ENCODE results near the gene FCN1. TPM values are rescaled to one million over a fixed set of nuclear protein-coding genes. Genes with fewer than 3 reads are reported as not detected.

FCN1 gene
- total and polyA plus RNA-seq, 2 of the 8 experiments (the other 6 are each of a cell fraction or from before 2014, with no cell fraction given): not detected

GRCh38 chr9:134860510-134860909, 57.2 kb downstream of the FCN1 start:
- Histone ChIP-seq H3K18ac (ENCODE audit: extremely low read depth, low read length) (no peak overlapping the region), H3K23ac (ENCODE audit: insufficient read length) (no peak overlapping the region), H3K9ac (replicated peaks in 1 of 4; ENCODE audit: extremely low read depth in 1 of 4, low read depth in 3 of 4, low read length in 3 of 4) (no peak overlapping the region), H4K8ac (ENCODE audit: extremely low read depth, insufficient read depth, low read length) (no peak overlapping the region), H4K91ac (replicated peaks; ENCODE audit: insufficient read length, low read length) (no peak overlapping the region), H2AFZ (ENCODE audit: low read length) (no peak overlapping the region), H2BK120ac (replicated peaks; ENCODE audit: low read depth, low read length) (no peak overlapping the region), H3K36me3 (ENCODE audit: control insufficient read depth in 2 of 4, insufficient read depth in 4 of 4, low read length in 3 of 4) (no peaks in the 10 kb centered on the region; a peak in 1 of 8 replicates), H3K56ac (replicated peaks; ENCODE audit: insufficient read length, low read depth, low read length) (no peak overlapping the region), H3K79me1 (ENCODE audit: low read depth, low read length) (no peaks in the 10 kb centered on the region), H3K23me2 (ENCODE audit: low read depth, low read length) (no peaks in the 10 kb centered on the region), H2BK20ac (ENCODE audit: low read length) (no peak overlapping the region), H4K20me1 (replicated peaks in 1 of 2; ENCODE audit: control insufficient read depth in 1 of 2, insufficient read depth in 2 of 2, low read length in 2 of 2) (no peaks in the 10 kb centered on the region), H3K9me3 (ENCODE audit: insufficient read depth in 2 of 2, low read depth in 1 of 2, low read length in 1 of 2) (peaks cover 0 to 4% of the 10 kb centered on the region in 2 experiments; a peak in 2 of 4 replicates), H4K5ac (ENCODE audit: insufficient read length, low read depth, low read length) (no peak overlapping the region), H2BK15ac (ENCODE audit: low read length) (no peak overlapping the region), H2BK12ac (ENCODE audit: low read depth, low read length) (no peak overlapping the region), H2BK5ac (ENCODE audit: low read depth, low read length) (no peak overlapping the region), H3K14ac (ENCODE audit: insufficient read length) (no peak overlapping the region), H3K27ac (ENCODE audit: low read depth, low read length) (no peak overlapping the region), H2AK5ac (ENCODE audit: low read depth, low read length) (no peak overlapping the region), H3K4me1 (replicated peaks in 1 of 4; ENCODE audit: control insufficient read depth in 3 of 4, insufficient read depth in 4 of 4, low read length in 3 of 4) (no peaks in the 10 kb centered on the region), H3K4ac (replicated peaks; ENCODE audit: insufficient read length, low read depth, low read length) (no peak overlapping the region), H3K79me2 (ENCODE audit: control insufficient read depth in 1 of 2, insufficient read depth in 2 of 2, low read length in 2 of 2) (no peaks in the 10 kb centered on the region), H3K27me3 (replicated peaks in 1 of 4; ENCODE audit: control insufficient read depth in 3 of 4, extremely low read depth in 1 of 4, insufficient read depth in 3 of 4, low read length in 3 of 4) (no peaks in the 10 kb centered on the region), H3K4me2 (ENCODE audit: insufficient read depth in 1 of 2, low read depth in 2 of 2, low read length in 2 of 2) (no peak overlapping the region), H3K4me3 (ENCODE audit: extremely low read depth in 1 of 4, insufficient read depth in 2 of 4, low read depth in 3 of 4, low read length in 4 of 4) (no peak overlapping the region)
- WGBS, 2 experiments (ENCODE audit: extremely low coverage in 1 of 2, insufficient coverage in 1 of 2, insufficient read length in 1 of 2, insufficient replicate concordance in 2 of 2, low coverage in 1 of 2, low lambda C conversion rate in 2 of 2, missing lambda C conversion rate in 1 of 2): 90% methylated on average over 11 of the region's 13 CpGs; no CpG with 5 or more reads in 1 of the 2 experiments
- CTCF ChIA-PET (ENCODE audit: partially characterized antibody): no interaction called here
- no peak for FAIRE-seq
- no peak for DNase-seq (ENCODE audit: low read depth in 1 of 2, low spot score in 2 of 2)
- POLR2A ChIA-PET (ENCODE audit: partially characterized antibody): no interaction called here
- no peak for TF ChIP-seq CHD1 (IDR thresholded peaks at IDR 0.05; ENCODE audit: low read depth, low read length)
- TF ChIP-seq NRF1 (IDR thresholded peaks at IDR 0.05; ENCODE audit: low read depth, low read length): no peak
- no peak for TF ChIP-seq EP300 (IDR thresholded peaks at IDR 0.05; ENCODE audit: borderline replicate concordance in 1 of 2, low read depth in 2 of 2, low read length in 2 of 2)
- TF ChIP-seq JUN (IDR thresholded peaks at IDR 0.05; ENCODE audit: low read depth, low read length): no peak
- no peak for TF ChIP-seq BACH1 (IDR thresholded peaks at IDR 0.05; ENCODE audit: low read length)
- no peak for TF ChIP-seq POU5F1 (IDR thresholded peaks at IDR 0.05; ENCODE audit: low read depth, low read length)
- no peak for TF ChIP-seq RFX5 (IDR thresholded peaks at IDR 0.05; ENCODE audit: borderline replicate concordance, low read depth, low read length)
- TF ChIP-seq SUZ12 (IDR thresholded peaks at IDR 0.05; ENCODE audit: low read length): no peak
- TF ChIP-seq, protein P1, sequence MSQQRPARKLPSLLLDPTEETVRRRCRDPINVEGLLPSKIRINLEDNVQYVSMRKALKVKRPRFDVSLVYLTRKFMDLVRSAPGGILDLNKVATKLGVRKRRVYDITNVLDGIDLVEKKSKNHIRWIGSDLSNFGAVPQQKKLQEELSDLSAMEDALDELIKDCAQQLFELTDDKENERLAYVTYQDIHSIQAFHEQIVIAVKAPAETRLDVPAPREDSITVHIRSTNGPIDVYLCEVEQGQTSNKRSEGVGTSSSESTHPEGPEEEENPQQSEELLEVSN (IDR thresholded peaks at IDR 0.05): no peak
- no peak for TF ChIP-seq POLR2AphosphoS5 (IDR thresholded peaks at IDR 0.05; ENCODE audit: low read depth, low read length)
- no peak for TF ChIP-seq SIX5 (IDR thresholded peaks at IDR 0.05; ENCODE audit: low read depth, low read length)
- TF ChIP-seq CTCF (IDR thresholded peaks at IDR 0.05; ENCODE audit: control extremely low read depth in 1 of 3, insufficient read depth in 1 of 3, low read depth in 1 of 3, low read length in 3 of 3): no peak

Measured in H1 (cell line).